Stimulated activated CD4-positive, alpha-beta T cell treated with anti-CD3 and anti-CD28 coated beads, Interleukin-1b, Interleukin-23, amount 100 ng/mL, for 24 hours (primary cell): ENCODE data around the gene NCLN.
"Not testable (repeated sequence)": the region's sequence is repeated elsewhere in the genome, so short reads cannot be mapped to it uniquely, and the experiment has no call there.

Experiments used
- DNase-seq, 4 experiments: peaks; one replicate each; pipeline ENCODE4 v3.0.0-alpha.2; 2020; ENCODE audit warnings: low read depth in 4 of 4, low spot score in 1 of 4

NCLN gene

DNA sequence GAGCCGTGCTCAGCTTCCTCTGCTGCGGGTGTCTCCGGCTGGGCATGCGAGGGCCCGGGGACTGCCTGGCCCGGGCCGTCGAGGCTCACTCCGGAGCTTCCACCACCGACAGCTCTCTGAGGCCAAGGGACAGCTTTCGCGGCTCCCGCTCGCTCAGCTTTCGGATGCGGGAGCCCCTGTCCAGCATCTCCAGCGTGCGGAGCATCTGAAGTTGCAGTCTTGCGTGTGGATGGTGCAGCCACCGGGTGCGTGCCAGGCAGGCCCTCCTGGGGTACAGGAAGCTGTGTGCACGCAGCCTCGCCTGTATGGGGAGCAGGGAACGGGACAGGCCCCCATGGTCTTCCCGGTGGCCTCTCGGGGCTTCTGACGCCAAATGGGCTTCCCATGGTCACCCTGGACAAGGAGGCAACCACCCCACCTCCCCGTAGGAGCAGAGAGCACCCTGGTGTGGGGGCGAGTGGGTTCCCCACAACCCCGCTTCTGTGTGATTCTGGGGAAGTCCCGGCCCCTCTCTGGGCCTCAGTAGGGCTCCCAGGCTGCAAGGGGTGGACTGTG is 5.9 kb upstream of the NCLN start:
- DNase-seq: peak in 1 of 4 experiments; percentile 36

DNA sequence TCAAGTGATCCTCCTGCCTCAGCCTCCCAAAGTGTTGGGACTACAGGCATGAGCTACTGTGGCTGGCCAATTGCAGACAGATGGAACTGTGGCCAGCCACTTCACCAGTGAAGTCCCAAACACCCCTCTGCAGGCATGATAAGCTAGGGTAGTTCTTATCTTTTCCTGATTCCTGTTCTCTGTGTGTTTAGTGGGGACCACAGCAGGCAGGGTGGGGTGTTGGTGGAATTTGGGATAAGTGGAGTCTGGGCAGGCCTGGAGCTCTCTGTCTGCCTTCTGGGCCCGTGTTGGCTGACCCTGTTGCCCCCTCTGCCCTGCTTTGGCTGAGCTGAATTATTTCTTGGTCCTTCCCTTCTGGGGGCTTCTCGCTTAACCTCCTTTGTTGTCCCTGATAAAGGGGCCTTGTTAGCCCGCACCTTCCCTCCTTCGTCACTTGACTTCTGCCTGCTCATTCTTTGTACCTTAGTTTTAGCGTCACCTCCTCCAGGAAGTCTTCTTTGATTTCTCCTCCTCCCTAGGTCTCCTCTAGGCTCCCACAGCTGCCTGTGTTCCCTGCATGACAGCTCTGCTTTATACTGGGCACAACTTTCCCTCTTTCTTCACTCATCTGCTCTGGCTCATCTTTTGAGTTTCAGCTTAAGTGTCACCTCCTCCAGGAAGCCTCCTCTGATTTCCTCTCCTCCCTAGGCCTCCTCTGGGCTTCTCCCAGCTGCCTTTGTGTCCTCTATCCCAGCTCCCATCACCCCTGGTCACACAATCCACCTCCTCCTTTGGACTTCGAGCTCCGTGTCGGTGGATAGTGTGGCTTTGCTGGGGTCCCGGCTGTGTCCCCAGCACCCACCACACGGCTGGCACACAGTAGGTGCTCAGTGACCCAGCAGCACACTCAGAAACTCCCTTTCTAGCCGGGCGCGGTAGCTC is 1.7 kb upstream of the NCLN start:
- no peak for DNase-seq

DNA sequence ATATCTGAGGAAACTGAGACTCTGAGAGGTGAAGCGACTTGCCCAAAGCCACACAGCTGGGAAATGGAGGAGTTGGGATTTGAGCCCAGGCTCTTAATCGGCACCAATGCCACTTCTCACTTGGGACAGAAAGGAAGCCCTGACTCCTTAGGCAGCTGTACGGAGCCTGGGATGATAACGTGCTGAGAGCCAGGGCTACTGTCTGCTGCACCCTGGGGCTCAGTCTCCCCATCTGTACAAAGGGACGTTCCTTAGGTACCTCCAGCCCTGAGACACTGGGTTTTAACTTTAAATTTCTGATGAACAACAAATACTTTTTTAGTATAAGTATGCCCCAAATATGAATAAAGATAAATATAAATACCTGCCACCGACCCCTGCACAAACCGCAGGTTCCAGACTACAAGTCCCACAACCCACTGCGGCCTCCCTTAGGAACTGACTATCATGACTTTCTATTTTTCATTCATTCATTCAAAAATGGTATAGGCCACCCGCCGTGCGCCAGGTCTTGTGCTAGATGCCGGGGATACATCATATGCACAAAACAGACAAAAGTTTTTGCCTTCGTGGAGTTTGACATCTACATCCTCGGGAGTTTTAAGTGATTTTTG is 776 bp upstream of the NCLN start:
- peak in 2 of 4 experiments; percentile 57 to 64 for DNase-seq

DNA sequence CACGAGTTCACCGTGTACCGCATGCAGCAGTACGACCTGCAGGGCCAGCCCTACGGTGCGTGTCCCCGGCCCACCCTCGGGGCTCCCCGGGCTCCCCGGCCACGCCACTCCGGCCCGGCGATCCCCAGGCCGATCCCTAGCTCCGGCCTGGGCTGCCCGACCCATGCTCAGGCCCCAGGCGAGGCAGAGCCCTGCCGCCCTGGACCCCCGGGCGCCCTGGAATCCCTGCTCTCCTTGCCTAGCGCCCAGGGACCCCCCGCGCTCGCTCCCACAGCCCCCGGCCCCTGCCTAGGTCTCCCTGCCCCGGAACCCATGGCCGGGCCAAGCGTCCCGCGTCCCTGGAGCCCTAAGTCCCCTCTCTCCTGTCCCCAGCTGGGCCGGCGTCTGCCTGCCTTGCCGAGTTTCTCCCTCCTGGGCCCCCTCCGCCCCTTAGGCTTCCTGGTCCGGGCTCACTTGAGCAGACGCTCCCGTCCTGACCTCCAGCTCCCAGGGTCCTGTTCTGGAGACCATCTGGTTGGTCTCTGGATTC is 494 bp downstream of the NCLN start:
- no peak for DNase-seq

DNA sequence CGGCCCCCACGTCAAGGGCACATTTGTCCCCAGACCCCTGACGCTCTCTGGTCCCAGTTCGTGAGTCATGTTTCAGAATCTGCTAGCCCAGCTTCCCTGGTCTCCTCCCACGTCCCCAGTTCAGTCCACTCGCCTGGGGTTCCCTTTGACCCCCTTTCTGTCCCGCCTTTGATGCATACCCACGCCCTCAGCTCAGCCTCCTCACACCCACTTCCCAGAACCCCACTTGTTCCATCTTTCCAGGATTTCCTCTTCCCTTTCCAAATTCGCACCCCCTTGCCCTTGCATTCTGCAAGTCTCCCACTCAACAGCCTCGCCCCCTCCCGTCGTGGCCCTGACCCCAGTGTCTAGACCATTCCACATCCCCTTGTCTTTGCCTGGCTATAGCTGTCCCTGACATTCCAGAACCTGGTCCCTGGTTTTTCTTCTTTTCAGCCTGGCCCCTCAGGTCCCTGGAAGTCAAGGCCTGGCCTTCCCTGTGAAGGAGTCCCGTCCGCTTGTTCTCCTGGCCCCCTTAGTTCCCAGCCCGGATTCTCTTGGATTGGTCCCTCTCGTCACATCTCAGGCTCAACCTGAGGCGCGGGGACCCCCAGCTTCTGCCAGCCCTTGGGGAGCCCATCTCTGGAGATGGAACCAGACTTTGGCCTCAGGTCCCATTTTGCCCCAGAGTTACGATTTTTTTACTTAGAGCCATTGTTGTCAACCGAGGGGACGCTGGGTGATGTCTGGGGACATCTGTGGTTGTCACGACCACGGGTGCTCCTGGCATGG is 1.3 kb downstream of the NCLN start:
- no peak for DNase-seq

DNA sequence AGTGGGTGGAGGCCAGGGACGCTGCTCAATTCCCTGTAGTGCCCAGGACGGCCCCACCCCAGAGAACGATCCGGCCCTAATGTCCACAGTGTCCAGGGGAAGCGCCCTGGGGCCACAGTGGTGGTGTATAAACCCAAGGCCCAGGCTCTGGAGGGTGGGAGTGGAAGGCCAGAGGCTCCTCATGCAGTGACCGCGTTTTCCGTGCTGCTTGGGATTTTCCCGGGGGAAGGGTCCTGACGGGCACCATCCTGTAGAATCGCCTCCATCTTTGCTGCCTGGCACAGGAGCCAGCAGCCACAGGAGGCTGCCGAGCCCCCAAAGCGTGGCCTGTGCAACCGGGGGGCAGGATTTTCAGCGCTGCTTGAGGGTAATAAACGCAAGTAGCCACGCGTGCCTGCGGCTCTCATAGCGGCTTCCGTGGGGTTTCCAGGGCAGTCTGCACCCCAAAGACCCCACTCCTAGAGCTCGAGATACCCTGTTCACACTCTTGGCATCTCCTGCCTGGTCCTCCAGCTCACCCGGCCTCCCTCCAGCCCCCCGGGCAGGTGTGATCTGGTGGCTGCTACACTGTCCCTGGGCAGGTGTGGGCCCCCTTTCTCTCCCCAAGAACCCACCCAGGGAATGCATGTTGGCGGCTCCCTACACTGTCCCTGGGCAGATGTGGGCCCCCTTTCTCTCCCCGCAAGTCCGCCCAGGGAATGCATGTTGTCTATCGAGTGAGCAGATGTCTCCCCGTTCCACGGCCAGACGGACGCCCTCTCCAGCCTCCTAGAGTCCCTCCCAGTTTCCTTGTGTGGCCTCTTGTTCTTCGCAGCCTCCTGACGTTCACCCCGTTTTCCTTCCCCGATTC is 2.2 kb downstream of the NCLN start:
- DNase-seq: no peak

DNA sequence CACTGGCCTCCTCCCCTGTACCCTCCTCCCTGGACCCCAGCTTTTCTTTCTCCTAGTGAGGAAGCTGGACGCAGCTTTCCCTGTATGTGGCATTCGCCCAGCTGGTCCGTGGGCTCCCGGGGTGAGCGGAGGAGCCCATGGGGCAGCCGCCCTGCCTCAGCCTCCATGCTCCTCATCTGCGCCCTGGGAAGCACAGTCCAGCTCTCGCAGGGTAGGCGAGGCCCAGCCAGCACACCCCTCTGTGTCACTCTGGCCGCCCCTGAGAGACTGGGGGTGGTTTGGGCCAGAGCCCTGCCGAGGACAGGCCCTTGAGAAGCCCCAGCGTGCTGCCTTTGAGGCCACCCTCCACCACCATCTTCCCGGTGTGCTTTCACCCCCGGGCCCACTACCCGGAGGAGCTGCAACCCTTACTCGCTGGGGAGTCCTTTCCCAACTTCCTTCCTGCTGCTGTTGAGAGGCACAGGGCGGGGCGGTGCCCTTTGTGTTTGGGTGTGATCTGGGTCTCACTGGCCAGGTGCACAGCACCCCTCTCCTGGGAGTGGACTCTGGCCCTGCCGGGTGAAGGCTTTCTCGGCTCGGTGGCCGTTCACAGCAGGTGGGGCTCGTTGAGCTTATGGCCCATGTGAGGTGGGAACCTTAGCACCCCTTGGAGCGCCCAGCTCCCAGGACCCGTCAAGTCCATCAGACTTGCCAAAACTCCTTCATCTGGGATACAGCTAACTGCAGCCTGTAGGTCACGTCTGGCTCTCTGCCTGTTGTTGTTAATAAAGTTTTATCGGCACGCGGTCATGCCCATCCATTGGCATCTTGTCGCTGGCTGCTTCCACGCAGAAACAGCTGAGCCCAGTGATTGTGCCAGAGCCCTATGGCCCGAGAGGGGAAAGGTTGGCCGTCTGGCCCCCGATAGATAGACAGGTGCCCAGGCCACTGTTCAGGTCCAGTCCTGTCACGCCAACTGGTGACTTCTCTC is 3.2 kb downstream of the NCLN start:
- no peak for DNase-seq

DNA sequence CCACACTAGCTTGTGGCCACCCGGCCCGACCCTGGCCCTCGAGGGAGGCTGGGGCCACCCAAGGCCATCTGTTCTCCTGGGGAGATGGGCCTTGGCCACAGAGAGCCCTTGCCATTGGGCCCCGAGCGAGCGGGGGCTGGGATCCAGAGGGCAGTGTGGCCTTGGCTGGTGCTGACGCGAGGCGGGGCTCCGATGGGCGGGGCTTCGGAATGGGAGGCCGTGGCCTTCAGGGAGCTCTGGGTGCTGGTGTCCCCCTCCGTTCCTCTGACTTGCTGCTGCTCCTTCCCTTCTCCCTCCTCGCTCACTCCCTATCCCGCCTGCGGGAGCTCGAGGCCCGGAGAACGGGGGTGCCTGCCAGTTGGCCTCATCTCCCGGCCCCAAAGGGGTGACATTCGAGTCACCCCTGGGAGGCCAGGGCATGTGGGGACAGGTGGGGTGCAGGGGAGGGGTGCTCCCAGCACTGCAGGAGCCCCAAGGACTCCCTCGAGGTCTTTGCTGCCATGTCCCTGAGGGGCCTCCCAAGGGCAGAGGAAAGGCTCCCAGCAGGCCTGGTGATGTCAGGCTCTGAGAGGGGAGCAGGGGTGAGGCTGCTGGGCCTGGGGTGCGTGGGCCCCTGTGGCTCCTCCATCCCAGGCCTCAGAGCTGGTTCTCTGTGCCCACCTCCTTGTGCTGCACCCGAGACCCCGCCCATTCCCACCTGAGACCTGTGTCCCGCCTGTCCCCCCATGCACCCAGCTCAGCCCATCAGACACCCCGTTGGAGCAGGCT is 4.2 kb downstream of the NCLN start:
- no peak for DNase-seq

DNA sequence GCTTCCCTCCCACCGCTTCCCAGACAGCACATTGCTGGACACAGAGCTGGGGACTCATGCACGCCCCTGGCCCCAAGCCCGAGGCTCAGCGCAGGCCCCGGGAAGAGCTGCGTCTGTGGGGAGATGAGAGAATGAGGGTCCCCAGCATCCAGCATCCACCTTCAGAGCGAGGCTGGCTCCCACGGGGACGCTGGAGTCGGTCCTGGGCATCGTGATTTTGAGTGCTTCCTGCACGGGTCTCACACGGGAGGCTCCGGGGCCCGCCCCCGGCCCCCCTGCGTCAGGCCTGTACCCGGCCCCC is 4.7 kb downstream of the NCLN start:
- no peak for DNase-seq

DNA sequence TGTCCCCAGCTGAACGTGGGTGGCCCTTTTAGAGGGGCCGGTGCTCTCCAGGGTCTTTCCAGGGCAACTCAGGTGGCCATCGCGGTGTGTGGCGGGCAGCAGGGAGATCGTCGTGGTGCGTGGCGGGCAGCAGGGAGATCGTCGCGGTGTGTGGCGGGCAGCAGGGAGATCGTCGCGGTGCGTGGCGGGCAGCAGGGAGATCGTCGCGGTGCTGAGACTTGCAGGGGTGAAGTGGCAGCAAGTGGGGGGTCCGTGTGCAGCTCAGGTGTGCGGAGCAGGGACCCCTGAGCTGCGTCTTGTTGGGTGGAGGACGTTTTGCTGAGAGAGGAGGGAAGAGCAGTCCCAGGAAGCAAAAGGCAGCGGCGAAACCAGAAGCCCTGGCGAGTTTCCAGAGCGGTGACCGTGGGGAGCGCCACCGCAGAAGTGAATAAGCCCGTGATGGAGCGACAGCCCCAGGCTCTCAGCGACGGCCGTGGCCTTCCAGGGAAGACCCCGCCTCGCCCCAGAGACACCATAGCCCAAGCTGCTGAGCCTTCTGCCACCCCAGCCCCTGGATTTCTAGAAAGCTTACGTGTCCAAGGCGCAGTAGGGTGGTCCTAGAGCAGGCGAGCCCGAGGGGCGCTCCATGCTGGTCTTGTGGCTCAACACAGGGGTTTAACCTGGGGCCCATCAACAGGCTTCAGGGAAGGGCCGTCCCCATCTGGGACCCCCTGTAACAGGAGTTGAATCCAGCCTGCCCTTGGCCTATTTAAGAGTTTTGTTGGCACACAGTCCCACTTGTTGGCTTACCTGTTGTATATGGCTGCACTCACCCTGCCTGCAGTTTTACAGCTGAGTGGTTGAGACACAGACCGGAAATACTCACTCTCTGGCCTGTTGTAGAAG is 5.4 kb downstream of the NCLN start:
- no peak for DNase-seq

DNA sequence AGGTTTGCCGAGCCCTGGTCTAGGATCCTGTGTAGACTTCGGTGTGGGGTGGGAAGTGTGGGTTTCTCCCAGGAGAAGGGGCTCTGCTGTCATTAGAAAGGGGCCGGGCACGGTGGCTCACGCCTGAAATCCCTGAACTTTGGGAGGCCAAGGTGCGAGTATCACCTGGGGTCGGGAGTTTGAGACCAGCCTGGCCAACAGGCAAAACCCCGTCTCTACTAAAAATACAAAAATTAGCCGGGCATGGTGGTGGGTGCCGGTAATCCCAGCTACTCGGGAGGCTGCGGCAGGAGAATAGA is 6.0 kb downstream of the NCLN start:
- not testable (repeated sequence) for DNase-seq

DNA sequence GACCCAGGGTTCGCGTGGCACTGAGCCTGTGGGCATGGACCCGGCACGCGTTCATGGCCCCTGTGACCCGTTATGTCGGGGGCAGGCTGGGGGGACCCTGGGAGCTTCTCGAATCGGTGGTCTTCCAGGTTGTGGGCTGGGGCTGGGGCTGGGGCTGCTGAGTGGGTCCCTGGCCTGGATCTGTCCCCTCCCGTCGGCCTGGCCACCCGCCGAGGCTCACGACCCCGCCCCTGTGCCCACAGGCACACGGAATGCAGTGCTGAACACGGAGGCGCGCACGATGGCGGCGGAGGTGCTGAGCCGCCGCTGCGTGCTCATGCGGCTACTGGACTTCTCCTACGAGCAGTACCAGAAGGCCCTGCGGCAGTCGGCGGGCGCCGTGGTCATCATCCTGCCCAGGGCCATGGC is 6.5 kb downstream of the NCLN start:
- no peak for DNase-seq

DNA sequence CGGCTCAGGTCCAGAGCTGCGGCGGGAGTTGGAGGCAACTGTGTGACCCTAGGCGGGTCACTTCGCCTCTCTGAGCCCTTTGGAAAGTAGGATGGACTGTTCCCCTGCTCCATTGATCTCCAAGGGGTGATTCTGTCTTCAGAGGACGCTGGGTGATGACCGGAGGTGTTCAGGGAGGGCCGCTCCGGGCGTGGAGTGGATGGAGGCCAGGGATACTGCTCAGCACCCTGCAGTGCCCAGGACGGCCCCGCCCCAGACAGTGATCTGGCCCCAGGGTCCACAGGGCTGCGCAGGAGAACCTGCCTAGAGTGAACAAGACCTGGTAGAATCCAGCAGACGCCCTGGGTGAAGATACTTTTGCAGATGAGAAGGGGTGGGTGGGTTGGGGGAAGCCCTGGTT is 7.0 kb downstream of the NCLN start:
- DNase-seq: no peak

DNA sequence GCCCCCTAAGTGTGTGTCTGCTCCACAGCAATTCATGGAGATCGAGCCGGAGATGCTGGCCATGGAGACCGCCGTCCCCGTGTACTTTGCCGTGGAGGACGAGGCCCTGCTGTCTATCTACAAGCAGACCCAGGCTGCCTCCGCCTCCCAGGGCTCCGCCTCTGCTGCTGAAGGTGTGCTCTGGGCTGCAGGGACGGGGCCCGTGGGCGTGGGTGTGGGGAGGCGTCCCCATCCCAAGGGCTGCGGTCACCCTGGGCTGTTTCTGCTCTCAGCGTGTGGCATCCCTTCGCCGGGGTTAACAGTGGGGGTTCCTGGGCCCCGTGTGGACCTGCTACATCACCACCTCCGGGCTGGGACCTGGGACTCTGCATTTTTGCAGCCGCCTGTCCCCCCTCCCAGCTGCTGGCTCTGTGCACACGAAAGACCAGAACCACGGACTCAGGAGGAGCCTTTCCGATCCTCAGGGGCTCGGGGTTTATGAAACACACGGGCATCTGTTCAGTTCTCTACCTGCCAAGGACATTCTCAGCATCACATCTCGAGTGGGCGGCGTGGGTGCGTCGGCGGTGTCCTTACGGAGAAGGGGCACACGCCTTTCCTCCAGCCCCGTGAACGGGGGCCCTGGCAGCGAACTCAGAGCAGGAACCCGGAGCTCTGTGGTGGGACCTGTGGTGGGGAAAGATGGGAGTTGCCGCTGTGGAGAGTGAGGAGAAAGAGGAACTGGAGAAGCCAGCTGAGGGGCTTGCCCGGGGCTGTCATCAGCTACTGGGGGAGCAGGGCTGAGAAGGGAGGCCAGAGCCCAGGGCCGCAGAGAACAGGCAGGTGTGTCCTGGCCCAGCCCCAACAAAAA is 7.8 kb downstream of the NCLN start:
- no peak for DNase-seq

DNA sequence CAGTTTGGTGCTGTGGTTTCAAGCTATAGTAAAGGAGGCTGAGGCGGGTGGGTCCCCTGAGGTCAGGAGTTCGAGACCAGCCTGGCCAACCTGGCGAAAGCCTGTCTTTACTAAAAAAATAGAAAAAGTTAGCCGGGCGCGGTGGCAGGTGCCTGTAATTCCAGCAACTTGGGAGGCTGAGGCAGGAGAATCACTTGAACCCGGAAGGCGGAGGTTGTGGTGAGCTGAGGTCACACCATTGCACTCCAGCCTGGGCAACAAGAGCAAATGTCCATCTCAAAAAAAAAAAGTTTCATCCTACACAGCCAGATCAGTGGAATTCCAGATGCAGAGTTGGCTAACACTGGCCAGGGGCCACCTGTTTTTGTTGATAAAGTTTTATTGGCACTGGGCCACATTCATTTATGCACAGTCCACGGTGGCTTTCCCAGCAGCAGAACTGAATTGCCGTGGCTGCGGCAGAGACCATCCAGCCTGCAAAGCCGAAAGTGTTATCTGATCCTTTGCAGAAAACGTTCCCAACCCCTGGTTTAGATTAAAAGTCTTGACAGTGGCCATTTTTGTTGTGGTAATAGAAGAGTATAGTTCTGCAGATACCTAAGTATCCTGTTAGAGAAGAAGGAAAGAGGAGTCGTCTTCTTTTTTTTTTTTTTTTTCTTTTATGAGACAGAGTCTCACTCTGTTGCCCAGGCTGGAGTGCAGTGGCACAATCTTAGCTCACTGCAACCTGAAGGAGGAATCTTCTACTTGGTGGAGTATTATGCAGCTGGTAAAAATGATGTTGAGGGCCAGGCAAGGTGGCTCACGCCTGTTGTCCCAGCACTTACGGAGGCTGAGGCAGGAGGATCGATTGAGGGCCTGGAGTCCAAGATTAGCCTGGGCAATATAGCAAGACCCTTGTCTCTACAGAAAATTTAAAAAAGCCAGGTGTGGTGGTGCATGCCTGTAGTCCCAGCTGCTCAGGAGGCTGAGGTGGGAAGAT is 8.7 kb downstream of the NCLN start:
- no peak for DNase-seq
